Stimulated activated CD4-positive, alpha-beta T cell treated with anti-CD3 and anti-CD28 coated beads, Interleukin-1b, Interleukin-23, amount 100 ng/mL, for 24 hours (primary cell): ENCODE results near the gene RPL37.
"Not testable (repeated sequence)": the region's sequence is repeated elsewhere in the genome, so short reads cannot be mapped to it uniquely, and the experiment has no call there.

Experiments used
- DNase-seq, 4 experiments: peaks; one replicate each; pipeline ENCODE4 v3.0.0-alpha.2; 2020; ENCODE audit warnings: low read depth in 4 of 4, low spot score in 1 of 4

Gene RPL37

DNA sequence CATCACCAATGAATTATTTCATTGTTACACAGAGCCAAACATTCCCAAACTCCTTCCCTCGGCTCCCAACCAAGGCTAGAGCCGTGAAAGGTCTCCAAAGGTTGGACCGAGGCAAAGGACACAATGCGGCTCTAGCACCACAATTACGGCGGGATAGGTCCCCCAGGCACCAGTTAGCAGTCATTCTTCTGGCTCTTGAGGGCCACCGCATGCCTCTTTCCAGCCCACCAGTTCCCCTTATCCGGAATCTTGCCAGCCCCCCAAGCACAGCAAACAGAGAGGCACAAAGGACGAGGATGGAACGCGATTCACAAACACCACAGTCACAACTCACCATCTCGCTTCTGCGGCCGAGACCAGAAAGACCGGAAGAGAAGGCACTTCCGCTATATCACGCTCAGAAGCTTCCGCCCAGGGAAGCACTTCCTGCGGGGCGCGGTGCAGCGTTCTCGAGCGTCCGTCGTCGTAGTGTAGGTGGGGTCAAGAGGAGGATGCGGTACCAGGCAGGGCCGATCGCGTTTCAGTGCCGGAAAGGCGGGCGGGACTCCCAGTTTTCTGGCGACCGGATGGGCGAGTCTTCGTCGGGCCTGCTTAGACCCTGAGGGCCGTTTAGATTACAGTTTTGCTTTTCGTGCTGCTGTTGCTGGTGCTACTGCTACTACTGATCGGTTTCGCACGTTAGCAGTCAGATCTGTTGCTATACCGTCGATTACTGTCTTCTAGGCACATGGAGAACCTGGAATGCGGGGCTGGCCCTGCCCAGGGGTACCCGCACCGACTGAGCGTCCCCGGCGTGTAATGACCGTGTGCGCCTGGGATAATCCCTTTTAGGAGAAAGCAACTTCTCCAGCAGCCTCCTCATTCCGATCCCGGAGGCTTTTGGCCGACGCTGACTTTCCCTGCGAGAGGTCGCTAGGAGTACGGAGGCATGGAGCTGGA lies at the start of gene RPL37:
Gene RPL37 (minus strand): TSS at position 374 of the 939 bp plus-strand sequence. CDS start 37 bp downstream, at position 337.
- DNase-seq: peak; percentile 70 to 89 (median 82)

DNA sequence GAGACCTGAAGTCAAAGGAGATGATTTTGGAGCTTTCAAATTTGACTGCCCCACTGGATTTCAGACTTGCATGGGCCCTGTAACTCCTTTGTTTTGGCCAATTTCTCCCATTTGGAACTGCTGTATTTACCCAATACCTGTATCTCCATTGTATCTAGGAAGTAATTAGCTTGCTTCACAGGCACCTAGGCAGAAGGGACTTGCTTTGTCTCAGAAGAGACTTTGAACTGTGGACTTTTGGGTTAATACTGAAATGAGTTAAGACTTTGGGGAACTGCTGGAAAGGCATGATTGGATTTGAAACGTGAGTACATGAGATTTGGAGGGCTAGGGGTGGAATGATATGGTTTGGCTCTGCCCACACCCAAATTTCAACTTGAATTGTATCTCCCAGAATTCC lies 48.0 kb upstream of the RPL37 start:
- DNase-seq: not testable (repeated sequence)

DNA sequence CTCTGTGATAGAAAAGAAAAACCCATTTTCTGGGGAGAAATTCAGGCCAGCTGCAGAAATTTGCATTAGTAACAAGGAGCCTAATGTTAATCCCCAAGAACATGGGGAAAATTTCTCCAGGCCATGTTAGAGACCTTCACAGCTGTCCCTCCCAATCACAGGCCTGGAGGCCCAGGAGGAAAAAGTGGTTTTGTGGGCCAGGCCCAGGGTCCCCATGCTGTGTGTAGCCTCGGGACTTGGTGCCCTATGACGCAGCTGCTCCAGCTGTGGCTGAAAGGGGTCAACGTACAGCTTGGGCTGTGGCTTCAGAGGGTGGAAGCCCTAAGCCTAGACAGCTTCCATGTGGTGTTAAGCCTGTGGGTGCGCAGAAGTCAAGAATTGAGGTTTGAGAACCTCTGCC lies 47.3 kb upstream of the RPL37 start:
- no peak for DNase-seq

DNA sequence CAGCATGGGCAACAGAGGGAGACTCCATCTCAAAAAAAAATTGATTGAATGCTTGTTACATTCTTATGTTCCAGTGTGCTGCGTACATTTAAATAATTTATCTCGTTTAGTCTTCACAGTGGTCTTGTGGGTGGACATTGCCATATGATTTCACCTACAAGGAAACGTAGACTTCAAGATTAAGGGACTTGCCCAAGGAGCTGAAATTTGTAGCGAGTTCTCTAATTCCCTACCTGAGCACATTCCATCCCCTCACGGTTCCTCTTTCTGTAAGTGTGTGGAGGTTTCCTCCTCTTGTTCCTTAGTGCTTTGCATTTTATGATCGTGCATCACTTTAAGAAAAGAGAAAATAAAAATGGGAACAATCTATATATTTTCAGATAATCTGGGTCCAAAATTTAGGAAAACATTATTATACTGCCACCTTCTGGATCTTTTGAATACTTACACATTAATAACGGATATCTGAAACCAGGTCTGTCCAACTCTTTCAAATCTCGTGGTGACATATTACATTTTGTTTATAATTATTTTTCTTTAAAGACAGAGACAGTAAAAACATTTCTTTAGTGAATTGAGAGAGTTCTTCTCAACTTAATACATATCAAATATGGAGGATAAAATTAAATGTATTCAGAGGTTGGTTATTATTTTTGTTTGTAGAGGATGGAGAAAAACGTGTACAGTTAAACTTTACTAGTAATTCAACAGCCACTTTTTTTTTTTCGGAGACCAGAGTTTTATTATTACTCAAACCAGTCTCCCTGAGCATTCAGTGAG lies 44.3 kb upstream of the RPL37 start:
- no peak for DNase-seq

DNA sequence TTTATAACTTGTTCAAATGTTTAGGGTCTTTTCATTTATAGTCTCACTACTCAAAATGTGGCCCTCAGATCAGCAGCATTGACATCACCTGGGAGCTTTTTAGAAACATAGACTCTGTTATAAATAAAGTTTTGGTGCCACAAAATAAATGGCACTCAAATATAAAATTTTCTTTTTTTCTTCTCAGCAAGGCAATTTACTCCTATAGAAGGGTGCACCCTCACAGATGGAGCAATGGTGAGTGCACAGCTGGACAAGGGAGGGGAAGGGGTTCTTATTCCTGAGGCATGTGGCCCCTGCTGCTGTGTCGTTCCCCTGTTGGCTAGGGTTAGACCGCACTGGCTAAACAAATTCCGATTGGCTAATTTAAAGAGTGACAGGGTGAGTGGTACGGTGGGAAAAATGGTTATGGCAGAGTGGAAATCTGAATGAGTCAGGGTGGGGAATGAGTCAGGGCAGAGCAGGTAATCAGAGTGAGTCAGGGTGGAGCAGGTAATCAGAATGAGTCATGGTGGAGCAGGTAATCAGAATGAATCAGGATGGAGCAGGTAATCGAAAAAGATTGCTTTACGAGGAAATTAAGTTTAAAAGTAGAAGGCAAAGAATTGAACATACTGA lies 42.5 kb upstream of the RPL37 start:
- peak in 1 of 4 experiments; percentile 8 for DNase-seq

DNA sequence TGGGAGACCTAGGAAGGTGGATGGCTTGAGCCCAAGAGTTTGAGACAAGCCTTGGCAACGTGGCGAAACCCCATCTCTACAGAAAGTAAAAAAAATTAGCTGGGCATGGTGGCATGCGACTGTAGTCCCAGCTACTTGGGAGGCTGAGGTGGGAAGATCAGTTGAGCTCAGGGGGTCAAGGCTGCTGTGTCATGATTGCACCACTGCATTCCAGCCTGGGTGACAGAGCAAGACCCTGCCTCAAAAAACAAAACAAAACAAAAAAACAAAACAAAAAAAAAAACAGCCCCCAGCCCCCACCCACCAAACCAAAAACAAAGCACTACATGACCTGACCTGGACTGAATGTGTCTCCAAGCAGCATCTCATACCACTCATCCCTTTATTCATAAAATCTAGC lies 40.9 kb upstream of the RPL37 start:
- DNase-seq: no peak

DNA sequence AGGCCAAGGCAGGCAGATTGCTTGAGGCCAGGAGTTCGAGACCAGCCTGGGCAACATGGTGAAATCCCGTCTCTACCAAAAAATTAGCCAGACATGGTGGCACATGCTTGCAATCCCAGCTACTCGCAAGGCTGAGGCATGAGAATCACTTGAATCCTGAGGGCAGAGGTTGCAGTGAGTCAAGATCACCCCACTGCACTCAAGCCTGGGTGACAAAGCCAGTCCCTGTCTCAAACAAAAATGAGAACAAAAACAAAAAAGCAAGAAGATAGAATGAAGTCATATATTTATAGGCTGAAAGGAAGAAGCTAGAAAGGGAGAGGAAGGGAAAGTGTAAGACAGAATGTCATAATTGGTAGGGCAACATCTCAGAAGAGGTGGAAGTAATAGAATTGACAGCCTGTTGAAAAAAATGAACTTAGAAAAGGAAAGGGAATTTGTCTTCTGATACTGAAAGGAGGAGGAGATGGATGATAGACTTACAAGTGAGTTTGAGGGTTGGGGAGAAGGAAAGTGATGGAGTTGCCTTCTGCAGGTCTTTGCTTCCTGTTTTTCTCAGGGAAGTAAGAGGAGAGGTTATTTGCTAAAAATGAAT lies 38.4 kb upstream of the RPL37 start:
- DNase-seq: no peak

DNA sequence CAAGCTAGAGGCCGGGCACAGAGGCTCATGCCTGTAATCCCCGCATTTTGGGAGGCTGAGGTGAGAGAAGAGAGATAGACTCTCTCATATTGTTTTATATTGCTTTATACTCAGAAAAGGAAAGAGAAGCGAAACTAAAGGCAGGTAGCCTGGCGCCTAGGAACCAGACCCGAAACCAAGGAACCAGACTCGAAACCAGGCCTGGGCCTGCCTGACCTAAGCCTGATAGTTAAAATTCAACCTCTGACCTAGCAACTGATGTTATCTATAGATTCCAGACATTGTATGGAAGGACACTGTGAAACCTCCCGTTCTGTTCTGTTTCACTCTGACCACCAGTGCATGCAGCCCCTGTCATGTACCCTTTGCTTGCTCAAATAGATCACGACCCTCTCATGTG lies 37.2 kb upstream of the RPL37 start:
- DNase-seq: not testable (repeated sequence)

DNA sequence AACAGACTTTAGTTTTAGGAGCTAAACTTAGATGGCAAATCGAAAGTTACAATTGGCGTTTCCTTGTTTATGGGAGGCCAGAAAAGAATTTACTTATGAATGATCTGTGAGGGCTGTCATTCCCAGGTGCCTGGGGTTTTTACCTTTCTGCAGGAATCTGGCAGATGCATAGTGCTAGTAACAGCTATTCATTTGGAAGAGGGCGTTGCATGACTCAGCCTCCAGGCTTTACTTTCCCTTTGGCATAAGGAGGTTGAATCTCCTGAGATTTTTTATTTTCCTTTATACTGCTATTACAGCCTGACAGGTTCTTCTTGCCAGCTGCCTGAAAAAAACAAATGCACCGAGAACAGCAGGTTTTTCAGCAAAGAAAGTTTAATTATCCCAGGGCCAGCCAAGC lies 36.2 kb upstream of the RPL37 start:
- no peak for DNase-seq

DNA sequence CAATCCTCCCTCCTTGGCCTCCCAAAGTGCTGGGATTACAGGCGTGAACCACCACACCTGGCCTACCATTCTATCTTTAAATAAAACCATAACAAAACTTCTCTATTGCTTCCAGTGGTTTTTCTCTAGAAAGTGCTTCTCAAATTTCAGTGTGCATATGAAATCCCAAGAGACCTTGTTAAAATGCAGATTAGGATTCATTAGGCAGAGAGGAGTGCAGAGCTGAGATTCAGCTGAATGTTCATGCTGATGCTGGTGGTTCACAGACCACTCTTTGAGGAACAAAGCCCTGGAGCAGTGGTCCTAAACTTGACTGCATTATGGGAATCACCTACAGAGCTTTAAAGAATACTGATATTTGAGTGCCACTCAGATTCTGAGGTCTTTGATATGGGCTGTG lies 34.4 kb upstream of the RPL37 start:
- DNase-seq: no peak

DNA sequence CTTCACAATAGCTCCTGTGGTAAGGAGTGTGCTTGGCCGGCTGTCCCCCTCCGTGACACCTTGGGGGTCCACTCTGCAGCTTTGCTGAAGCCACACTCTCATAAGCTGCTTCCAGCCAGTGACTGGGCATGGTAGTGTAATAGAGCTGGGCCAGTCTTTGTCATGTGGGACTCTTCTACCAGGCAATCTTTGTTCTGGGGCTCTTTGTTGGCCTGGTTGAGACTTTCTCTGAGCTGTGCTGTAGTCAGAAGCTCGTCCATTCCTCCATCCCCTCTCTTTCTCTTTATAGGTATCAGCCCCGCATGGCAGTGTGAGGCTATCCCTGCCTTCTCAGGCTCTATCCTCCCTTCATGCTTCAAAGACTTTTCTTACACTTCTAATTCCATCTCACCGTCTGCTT lies 31.8 kb upstream of the RPL37 start:
- no peak for DNase-seq

DNA sequence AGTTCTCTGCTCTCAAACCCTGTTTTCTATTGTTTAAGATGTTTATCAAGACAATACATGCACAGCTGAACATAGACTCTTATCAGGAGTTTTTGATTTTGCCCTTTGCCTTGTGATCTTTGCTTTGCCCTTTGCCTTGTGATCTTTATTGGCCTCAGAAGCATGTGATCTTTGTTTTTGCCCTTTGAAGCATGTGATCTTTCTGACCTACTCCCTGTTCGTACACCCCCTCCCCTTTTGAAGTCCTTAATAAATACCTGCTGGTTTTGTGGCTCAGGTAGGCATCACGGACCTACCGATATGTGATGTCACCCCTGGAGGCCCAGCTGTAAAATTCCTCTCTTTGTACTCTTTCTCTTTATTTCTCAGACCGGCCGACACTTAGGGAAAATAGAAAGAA lies 30.0 kb upstream of the RPL37 start:
- DNase-seq: not testable (repeated sequence)

DNA sequence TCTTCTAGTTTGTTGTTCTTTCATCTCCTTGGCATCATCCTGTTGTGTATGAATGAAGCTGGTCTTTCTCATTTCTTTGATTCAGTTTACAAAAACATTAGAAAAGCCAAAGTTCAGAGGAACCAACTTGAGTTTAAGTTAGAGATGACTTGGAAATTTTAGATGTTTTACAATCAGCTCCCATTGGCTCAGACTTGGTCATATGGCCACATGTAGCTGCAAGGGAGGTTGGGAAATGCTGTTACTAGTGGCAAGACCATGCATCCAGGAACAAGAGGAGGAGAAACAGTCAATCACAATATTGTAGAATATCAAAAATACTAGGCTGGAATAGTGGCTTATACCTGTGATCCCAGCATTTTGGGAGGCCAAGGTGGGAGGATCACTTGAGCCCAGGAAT lies 25.7 kb upstream of the RPL37 start:
- DNase-seq: no peak

DNA sequence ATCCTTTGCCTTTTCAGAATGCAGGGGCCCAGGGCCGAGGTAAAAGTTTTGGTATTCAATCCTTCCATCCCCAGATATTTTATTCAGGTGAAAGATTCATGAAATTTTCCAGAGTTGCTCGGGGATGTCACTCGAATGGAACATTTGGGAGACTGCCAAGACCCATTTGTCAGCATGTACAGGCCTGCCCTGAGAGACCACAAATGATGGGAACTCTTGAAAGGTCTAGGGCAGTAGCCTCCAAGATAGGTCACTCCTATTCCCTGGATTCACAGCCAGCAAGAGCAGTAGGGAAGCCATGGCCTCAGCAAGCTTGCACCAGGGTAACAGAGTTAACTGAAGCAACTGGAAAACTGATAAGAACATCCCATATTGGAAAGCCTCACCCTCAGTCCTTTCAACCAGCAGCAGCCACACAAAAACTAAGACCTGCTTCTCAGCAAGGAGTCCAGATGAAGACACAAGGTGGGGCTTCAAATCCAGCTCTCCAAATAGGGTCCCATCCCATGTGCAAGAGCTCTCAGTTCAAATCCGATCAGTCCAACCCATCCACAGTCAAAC lies 18.7 kb upstream of the RPL37 start:
- DNase-seq: no peak

DNA sequence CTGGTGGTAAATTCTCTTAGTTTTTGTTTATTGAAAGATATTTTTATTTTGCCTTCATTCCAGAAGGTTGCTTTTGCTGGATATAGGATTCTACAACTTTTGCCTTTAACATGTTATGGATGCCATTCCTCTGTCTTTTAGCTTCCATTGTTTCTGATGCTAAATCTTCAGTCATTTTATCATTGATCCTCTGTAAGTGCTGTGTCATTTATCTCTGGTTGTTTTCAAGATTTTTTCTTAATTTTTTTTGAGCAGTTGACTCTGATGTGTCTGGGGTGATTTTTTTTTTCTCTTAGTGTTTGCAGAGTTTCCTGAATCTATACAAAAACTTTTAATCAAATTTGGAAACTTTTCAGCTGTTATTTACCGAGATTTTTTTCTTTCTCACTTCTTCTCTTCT lies 12.5 kb upstream of the RPL37 start:
- no peak for DNase-seq

DNA sequence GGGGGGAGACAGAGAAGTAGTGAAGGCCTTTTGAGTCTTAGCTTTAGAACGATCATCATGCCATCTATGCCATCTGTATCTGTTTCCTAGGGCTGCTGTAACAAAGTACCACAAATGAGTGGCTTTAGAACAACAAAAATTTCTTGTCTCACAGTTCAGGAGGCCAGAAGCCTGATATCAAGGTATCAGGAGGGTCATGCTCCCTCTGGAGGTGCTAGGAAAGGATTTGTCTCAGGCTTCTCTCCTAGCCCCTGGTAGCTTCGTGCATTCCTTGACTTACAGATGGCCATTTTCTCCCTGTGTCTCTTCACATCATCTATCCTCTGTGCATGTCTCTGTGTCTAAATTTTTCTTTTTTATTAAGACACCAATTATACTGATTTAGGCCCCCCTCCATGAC lies 11.3 kb upstream of the RPL37 start:
- no peak for DNase-seq

DNA sequence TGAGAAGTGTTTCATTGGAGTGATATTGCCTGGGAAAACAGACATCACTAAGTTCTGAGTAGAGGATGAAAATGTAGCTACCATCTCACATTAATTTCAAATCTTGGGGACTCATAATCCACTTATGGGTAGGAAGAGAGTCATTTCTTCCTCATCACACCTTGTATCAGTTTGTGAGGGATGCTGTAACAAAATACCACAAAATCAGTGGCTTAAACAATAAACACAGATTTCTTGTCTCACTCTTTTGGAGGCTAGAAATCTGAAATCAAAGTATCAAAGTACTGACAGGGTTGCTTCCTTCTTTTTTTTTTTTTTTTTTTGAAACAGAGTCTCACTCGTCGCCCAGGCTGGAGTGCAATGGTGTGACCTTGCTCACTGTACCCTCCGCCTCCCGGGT lies 9.5 kb upstream of the RPL37 start:
- DNase-seq: no peak

DNA sequence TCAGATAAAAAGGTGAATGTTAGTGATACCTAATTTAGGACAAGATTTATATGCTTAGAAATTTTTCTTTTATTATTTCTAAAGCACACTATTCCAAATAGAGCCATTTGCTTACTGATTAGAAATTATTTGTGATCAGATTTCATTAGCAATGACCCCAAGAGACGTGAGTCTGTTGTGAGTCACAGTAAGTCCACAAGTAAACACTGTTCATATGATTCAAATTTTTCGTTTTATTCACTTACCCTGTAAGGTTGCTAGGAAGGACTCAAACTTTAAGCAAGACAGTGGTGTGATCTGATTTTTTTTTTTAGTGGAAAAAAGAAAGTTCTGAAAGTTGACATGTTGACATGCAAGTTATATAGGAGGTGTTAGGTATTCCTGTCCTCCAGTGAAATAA lies 7.3 kb upstream of the RPL37 start:
- no peak for DNase-seq

DNA sequence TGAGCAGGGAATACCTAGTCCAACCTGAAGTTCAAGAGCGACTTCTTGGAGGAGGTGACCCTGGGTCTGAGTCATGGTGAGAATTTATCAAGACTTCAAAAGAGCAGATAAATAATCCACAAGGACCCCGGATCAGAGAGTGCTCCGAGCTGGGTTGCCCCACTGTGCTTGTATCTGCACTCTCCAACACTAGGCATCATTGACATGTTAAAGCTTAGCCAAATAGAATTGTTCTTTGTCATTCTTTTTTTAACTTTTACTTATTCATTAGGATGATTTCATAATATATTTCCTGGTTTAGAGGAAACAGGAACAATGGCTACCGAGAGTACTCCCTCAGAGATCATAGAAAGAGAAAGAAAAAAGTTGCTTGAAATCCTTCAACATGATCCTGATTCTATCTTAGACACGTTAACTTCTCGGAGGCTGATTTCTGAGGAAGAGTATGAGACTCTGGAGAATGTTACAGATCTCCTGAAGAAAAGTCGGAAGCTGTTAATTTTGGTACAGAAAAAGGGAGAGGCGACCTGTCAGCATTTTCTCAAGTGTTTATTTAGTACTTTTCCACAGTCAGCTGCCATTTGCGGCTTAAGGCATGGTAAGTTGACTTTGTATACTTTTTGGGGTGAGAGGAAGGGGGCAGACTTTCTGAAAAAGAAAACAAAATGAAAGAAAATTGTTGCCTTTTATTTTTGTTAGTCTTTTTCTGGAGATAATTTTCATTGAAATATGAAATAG lies 6.2 kb upstream of the RPL37 start, which contains the start of gene CARD6:
Gene CARD6 (plus strand): TSS at position 300 of the 738 bp plus-strand sequence. CDS start 16 bp downstream, at position 316.
- DNase-seq: no peak

DNA sequence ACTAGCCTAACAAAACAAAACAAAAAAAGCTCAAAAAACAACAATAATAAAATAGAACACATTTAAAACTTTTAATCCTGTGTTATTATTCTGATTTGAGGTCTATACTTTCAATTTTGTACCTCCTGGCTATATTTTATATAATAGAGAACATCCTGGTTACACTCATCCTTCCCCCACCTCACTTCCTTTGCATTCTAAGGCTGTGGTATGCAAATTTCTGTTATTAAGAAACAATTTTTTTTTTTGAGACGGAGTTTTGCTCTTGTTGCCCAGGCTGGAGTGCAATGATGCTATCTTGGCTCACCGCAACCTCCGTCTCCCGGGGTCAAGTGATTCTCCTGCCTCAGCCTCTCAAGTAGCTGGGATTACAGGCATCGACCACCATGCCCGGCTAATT lies 3.1 kb upstream of the RPL37 start:
- DNase-seq: no peak
